AG04450 (cell line): ENCODE results near the gene CERS4. TPM values are rescaled to one million over a fixed set of nuclear protein-coding genes. Genes with fewer than 3 reads are reported as not detected.

Experiments
- CTCF ChIA-PET: fragments of 300-600, 350-600 bp; formaldehyde crosslinking; extraction: SDS; loops from one replicate; lab custom pipeline; 2022; ENCODE audit warnings: antibody characterized with exemption, inconsistent platforms; lab: Charles Lee
- POLR2A ChIA-PET: fragments of 350-600 bp; formaldehyde crosslinking; extraction: SDS; loops from one replicate; lab custom pipeline; 2021; ENCODE audit warnings: antibody characterized with exemption, inconsistent platforms; lab: Yijun Ruan, JAX
- DNase-seq: peaks from one replicate; pipeline ENCODE4 v3.0.0-alpha.2; 2011; ENCODE audit warnings: low read depth, low spot score
- H3K27ac ChIP-seq: one replicate; pipeline ENCODE4 v1.5.1; 2012; ENCODE audit warnings: low read depth, low read length, control low read depth
- H3K27me3 ChIP-seq: one replicate; pipeline ENCODE4 v1.6.0; 2012; ENCODE audit warnings: low read length; ENCODE audit not compliant: control insufficient read depth, insufficient read depth
- H3K4me3 ChIP-seq: 2 replicates; pipeline ENCODE4 v1.5.1; 2011; ENCODE audit warnings: mild to moderate bottlenecking, low read depth, low read length, control low read depth
- H3K9me3 ChIP-seq: 2 replicates; pipeline ENCODE4 v1.5.1; 2012; ENCODE audit warnings: low read length; ENCODE audit not compliant: control insufficient read depth, insufficient read depth
- polyA plus RNA-seq: library from polyadenylated mRNA; depleted of rRNA; stranded (reverse); fragments of >200 nt; gene quantifications from 2 replicates; pipeline ENCODE4 v1.2.3, GENCODE V29; 2011
- TF ChIP-seq, protein P1 (sequence below): IDR thresholded peaks from 2 replicates; pipeline ENCODE4 v1.5.1; 2011; ENCODE audit warnings: low read depth, low read length, control low read depth, inconsistent platforms

CERS4 gene
- polyA plus RNA-seq, 1 experiment, result 4.7 TPM

DNA sequence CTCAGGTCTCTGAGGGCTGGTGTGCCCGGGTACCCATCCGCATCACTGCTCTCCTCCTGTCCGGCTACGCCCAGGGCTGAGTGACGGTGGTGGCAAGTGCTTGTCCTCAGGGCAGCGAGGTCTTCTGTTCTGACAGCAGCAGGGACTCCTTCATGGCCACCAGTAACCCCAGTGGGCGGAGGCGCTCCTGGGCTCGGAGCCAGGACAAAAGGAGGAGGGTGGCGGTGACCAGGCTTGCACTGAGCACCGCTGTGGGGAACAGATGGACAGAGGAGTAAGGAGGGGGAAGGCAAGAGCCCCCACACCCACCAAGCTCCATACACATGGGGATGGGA is 93.2 kb downstream of the CERS4 start:
- no peak for DNase-seq
- Histone ChIP-seq H3K9me3 (peaks cover 6% of the 10 kb centered on the region; the same call in 1 of the 2 replicates), H3K27ac (no peak overlapping the region), H3K4me3 (no peak overlapping the region), H3K27me3 (no peaks in the 10 kb centered on the region)
- ChIA-PET CTCF (no interaction called here), POLR2A (no interaction called here)
- TF ChIP-seq, protein P1, sequence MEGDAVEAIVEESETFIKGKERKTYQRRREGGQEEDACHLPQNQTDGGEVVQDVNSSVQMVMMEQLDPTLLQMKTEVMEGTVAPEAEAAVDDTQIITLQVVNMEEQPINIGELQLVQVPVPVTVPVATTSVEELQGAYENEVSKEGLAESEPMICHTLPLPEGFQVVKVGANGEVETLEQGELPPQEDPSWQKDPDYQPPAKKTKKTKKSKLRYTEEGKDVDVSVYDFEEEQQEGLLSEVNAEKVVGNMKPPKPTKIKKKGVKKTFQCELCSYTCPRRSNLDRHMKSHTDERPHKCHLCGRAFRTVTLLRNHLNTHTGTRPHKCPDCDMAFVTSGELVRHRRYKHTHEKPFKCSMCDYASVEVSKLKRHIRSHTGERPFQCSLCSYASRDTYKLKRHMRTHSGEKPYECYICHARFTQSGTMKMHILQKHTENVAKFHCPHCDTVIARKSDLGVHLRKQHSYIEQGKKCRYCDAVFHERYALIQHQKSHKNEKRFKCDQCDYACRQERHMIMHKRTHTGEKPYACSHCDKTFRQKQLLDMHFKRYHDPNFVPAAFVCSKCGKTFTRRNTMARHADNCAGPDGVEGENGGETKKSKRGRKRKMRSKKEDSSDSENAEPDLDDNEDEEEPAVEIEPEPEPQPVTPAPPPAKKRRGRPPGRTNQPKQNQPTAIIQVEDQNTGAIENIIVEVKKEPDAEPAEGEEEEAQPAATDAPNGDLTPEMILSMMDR, result no peak

DNA sequence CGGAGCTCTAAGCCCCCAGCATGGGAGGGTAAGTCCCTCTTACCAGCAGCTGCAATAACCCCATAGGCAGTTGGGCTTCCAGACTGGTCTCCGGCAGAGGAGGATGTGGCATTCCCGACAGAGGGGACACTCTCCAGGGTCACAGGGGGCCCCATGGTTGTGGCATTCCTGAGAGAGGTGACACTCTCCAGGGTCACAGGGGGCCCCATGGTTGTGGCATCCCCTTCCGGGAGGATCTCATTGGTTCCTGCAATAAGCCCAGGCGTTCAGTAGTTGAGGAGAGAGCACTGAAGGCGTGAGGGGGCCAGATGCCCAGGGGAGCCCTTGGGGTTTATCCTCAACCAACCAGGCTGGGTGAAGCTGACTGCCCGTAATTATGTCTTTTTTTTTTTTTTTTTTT is 93.6 kb downstream of the CERS4 start:
- Histone ChIP-seq H3K27me3 (no peaks in the 10 kb centered on the region), H3K4me3 (no peak overlapping the region), H3K27ac (no peak overlapping the region), H3K9me3 (peaks cover 6% of the 10 kb centered on the region; the same call in 1 of the 2 replicates)
- TF ChIP-seq, protein P1, result no peak
- DNase-seq, result no peak
- ChIA-PET CTCF (no interaction called here), POLR2A (no interaction called here)

DNA sequence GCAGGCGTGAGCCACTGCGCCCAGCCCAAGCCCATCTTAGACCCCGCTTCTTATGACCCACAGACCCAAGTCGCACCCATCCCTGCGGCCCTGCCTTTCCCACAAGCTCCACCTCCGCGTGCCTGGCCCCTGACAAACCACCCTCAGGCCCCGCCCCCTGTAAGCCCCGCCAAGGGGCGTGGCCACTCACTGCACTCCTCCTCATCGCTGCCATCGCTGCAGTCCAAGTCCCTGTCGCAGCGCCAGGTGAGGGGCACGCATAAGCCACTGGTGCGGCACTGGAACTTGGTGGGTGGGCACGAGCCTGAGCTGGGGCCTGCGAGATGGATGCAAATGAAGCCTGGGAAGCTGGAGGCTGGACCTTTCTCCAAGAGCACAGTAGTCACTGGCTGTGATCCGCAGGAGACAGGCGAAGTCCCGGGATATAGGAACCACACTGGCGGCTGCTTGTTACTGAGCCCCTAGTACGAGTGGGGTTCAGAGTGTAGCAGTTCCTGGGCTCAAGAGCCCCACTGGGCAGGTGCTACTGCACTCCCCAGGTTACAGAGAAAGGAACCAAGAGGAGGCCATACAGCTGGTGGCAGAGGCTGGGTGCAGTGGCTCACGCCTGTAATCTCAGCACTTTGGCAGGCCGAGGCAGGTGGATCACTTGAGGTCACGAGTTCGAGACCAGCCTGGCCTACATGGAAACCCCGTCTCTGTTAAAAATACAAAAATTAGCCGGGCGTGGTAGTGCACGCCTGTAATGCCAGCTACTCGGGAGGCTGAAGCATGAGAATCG is 95.9 kb downstream of the CERS4 start:
- Histone ChIP-seq H3K9me3 (peaks cover 6% of the 10 kb centered on the region; the same call in 1 of the 2 replicates), H3K27ac (no peak overlapping the region), H3K27me3 (no peaks in the 10 kb centered on the region), H3K4me3 (no peak overlapping the region)
- no peak for DNase-seq
- POLR2A ChIA-PET, result no interaction called here
- TF ChIP-seq, protein P1, result no peak
- CTCF ChIA-PET, result no interaction called here

DNA sequence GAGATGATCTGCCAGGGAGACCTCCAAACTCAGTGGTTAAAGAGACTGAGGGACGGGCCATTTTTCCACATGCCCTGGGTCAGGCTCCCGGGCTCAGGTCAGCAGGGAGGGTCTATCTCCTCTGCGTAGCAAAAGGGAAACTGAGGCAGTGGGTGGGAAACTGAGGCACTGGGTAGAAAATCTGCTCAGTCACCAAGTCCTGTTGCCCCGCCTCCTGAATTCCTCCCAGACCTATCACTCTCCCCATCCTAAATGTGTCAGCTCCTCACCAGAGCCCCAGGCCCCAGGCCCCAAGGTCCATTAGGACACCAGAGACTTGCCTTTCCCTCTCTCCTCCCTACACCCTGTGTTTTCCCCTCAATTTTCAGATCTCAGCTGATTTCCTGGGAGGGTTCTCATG is 96.6 kb downstream of the CERS4 start:
- no peak for DNase-seq
- CTCF ChIA-PET, result interaction anchor here (0.5 to 0.6 kb wide), 2 partner anchors 53 to 275 kb away, joined by 3 to 5 read pairs; no protein-coding TSS in a partner anchor
- Histone ChIP-seq H3K4me3 (no peak overlapping the region), H3K27ac (no peak overlapping the region), H3K27me3 (no peaks in the 10 kb centered on the region), H3K9me3 (peaks cover 6% of the 10 kb centered on the region; the same call in 1 of the 2 replicates)
- POLR2A ChIA-PET, result no interaction called here
- TF ChIP-seq, protein P1, result no peak
